ENCODE measurements around the gene RBFOX2.

RBFOX2 gene

GRCh38 chr22:35966314-35967045 is 62.1 kb downstream of the RBFOX2 start:
- no peaks in the 10 kb centered on the region for H3K36me3 Mint-ChIP-seq (ENCODE audit: low read depth)
- H3K9me3 Mint-ChIP-seq: no peaks in the 10 kb centered on the region
- no peaks in the 10 kb centered on the region for H3K27me3 Mint-ChIP-seq (ENCODE audit: low read depth)
- no peak overlapping the region for H3K4me3 Mint-ChIP-seq
- TF ChIP-seq CTCF (IDR thresholded peaks at IDR 0.05; ENCODE audit: unreplicated experiment in 3 of 3): no peak
- peaks cover 68% of the 10 kb centered on the region for H3K4me1 Mint-ChIP-seq
- peak overlapping the region; percentile 24 to 94 (median 26) for H3K27ac Mint-ChIP-seq

DNA sequence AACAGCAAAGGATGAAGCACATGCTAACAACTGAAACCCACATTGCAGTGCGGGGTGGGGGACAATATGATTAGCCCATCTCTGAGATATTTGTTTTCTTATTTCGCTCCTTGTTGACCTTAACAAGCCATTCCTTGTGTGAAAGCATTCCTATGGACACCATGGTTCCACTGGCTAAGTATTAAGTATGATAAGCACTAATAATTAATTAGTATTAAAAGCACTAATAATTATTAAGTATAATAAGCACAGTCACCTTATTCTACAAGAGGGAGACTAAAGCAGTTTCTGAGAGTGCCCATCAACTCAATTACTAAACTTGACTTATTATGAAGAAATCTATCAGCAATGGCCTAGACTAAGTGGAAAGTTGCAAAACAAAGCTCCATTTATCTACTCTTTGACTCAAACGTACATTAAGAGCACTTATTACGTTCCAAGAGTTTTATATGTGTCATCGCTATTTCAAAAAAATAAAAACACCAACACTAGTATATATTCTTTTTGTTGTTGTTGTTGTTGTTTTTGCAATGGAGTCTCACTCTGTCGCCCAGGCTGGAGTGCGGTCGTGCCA is 65.3 kb downstream of the RBFOX2 start:
- Mint-ChIP-seq H3K36me3 (ENCODE audit: low read depth) (no peaks in the 10 kb centered on the region), H3K27ac (peak overlapping the region in 2 of 3 experiments; percentile 2 to 97), H3K9me3 (no peaks in the 10 kb centered on the region), H3K27me3 (ENCODE audit: low read depth) (no peaks in the 10 kb centered on the region), H3K4me1 (peaks cover 65% of the 10 kb centered on the region), H3K4me3 (no peak overlapping the region)
- TF ChIP-seq CTCF (IDR thresholded peaks at IDR 0.05; ENCODE audit: unreplicated experiment in 3 of 3): no peak

GRCh38 chr22:35961480-35962295 is 66.9 kb downstream of the RBFOX2 start:
- H3K4me1 Mint-ChIP-seq: peaks cover 54% of the 10 kb centered on the region
- peak overlapping the region; percentile 96 to 97 (median 96) for H3K27ac Mint-ChIP-seq
- peak overlapping the region; percentile 71 to 81 (median 76) for H3K4me3 Mint-ChIP-seq
- no peaks in the 10 kb centered on the region for H3K36me3 Mint-ChIP-seq (ENCODE audit: low read depth)
- TF ChIP-seq CTCF (IDR thresholded peaks at IDR 0.05; ENCODE audit: unreplicated experiment in 3 of 3): no peak
- no peaks in the 10 kb centered on the region for H3K9me3 Mint-ChIP-seq
- H3K27me3 Mint-ChIP-seq (ENCODE audit: low read depth): no peaks in the 10 kb centered on the region

- H3K27me3 Mint-ChIP-seq (ENCODE audit: low read depth): no peaks in the 10 kb centered on the region
- H3K27ac Mint-ChIP-seq: peak overlapping the region; percentile 96 to 97 (median 96)
- no peaks in the 10 kb centered on the region for H3K9me3 Mint-ChIP-seq
- peaks cover 46% of the 10 kb centered on the region for H3K4me1 Mint-ChIP-seq
- H3K36me3 Mint-ChIP-seq (ENCODE audit: low read depth): no peaks in the 10 kb centered on the region
- H3K4me3 Mint-ChIP-seq: peak overlapping the region in 2 of 3 experiments; percentile 76 to 81
- no peak for TF ChIP-seq CTCF (IDR thresholded peaks at IDR 0.05; ENCODE audit: unreplicated experiment in 3 of 3)
These were observed 67.8 kb downstream of the RBFOX2 start for GRCh38 chr22:35960854-35961253.

DNA sequence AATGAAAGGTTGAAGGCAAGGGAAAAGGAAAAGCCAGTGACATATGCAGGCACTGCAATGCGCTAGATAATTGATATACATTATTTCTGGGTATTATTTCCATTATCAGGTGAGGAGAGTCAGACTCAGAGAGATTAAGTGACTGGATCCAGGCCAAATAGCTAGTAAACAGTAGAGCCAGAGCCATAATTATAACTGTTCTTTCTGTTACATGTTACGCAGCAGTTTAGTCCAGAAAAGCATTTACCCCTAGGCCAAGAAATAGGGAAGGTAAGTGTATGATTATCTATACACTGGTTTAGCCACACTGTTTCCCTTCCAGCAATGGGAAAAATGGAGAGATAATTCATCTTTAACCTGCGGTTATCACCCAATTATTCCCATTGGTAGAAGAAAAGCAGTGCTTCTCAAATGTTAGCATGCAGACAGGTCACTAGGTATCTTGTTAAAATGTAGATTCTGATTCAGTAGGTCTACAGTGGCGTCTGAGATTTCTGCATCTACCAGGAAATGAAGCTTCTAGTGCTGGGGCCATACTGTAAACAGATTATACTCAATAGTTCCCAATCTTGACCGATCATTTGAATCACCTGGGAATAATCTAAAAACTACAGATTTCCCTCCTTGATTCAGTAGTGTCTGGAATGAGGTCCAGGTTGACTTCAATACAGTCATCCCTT is 69.4 kb downstream of the RBFOX2 start:
- Mint-ChIP-seq H3K27me3 (ENCODE audit: low read depth) (no peaks in the 10 kb centered on the region), H3K4me3 (no peak overlapping the region), H3K4me1 (peaks cover 50% of the 10 kb centered on the region), H3K9me3 (no peaks in the 10 kb centered on the region), H3K27ac (peak overlapping the region in 2 of 3 experiments; percentile 16 to 56), H3K36me3 (ENCODE audit: low read depth) (no peaks in the 10 kb centered on the region)
- TF ChIP-seq CTCF (IDR thresholded peaks at IDR 0.05; ENCODE audit: unreplicated experiment in 3 of 3): no peak

Data from nephron (organoid).